NT2/D1 (cell line): ENCODE data around the gene CCNQ.

ENCODE experiments used
- YY1 ChIP-seq: IDR thresholded peaks from 2 replicates; pipeline ENCODE4 v1.6.1; 2011; ENCODE audit not compliant: insufficient read length, insufficient read depth
- ZNF274 ChIP-seq: IDR thresholded peaks from 2 replicates; pipeline ENCODE4 v1.6.1; 2011; ENCODE audit warnings: mild to moderate bottlenecking, low read depth, low read length

- TF ChIP-seq YY1 (no peak), ZNF274 (no peak)
Observed at GRCh38 chrX:153582896-153583295, 16.0 kb downstream of the CCNQ start.
